ENCODE results near the gene GRIPAP1.

DNA sequence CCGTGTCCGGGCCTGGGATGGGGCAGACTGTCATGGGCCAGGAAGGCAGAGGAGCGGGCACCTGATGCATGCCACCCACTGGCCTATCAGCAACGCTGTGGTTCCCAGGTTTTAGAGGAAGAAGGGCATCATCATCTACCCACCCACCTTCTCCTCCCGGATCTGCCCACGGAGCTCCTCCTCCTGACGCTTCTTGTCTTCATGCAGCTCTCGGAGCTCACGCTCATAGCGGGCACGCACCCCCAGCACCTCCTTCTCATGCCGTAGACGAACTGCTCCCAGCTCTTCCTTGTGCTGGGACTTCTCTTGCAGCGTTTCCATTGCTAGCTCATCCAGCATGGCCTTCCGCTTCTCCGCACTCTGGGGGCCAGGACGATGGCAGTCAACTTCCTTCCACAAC is 19.0 kb downstream of the GRIPAP1 start:
- TF ChIP-seq CTCF (IDR thresholded peaks at IDR 0.05) (no peak), POLR2AphosphoS5 (IDR thresholded peaks at IDR 0.05; ENCODE audit: low read depth, low read length) (no peak), SIN3A (IDR thresholded peaks at IDR 0.05; ENCODE audit: borderline replicate concordance, insufficient read depth, low read depth, low read length) (no peak), TCF7L2 (IDR thresholded peaks at IDR 0.05; ENCODE audit: low read depth, low read length) (no peak)
- TF ChIP-seq, protein P1, sequence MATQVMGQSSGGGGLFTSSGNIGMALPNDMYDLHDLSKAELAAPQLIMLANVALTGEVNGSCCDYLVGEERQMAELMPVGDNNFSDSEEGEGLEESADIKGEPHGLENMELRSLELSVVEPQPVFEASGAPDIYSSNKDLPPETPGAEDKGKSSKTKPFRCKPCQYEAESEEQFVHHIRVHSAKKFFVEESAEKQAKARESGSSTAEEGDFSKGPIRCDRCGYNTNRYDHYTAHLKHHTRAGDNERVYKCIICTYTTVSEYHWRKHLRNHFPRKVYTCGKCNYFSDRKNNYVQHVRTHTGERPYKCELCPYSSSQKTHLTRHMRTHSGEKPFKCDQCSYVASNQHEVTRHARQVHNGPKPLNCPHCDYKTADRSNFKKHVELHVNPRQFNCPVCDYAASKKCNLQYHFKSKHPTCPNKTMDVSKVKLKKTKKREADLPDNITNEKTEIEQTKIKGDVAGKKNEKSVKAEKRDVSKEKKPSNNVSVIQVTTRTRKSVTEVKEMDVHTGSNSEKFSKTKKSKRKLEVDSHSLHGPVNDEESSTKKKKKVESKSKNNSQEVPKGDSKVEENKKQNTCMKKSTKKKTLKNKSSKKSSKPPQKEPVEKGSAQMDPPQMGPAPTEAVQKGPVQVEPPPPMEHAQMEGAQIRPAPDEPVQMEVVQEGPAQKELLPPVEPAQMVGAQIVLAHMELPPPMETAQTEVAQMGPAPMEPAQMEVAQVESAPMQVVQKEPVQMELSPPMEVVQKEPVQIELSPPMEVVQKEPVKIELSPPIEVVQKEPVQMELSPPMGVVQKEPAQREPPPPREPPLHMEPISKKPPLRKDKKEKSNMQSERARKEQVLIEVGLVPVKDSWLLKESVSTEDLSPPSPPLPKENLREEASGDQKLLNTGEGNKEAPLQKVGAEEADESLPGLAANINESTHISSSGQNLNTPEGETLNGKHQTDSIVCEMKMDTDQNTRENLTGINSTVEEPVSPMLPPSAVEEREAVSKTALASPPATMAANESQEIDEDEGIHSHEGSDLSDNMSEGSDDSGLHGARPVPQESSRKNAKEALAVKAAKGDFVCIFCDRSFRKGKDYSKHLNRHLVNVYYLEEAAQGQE (IDR thresholded peaks at IDR 0.05; ENCODE audit: insufficient read depth in 1 of 2, low read depth in 2 of 2, low read length in 1 of 2), result no peak
